GM18498 (cell line): ENCODE results near the gene LHX1.

Experiments
- ATAC-seq: cut with Tn5 transposase; IDR thresholded peaks from one replicate; pipeline ENCODE4 v1.9.1; 2021; ENCODE audit warnings: mild to moderate bottlenecking, moderate library complexity; ENCODE audit not compliant: unreplicated experiment

The LHX1 gene

DNA sequence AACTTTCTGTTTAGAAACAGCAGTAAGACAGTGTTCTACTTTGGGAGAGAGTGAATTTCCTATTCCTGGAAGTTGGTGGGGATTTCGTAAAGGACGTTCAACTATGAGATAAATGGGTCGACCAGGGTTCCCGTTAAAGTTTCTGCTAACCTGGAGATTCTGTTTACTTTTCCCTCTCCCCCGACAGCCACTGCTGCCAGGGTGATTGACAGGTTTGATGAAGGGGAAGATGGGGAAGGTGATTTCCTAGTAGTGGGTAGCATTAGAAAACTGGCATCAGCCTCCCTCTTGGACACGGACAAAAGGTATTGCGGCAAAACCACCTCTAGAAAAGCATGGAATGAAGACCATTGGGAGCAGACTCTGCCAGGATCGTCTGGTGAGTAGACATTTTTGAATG, 12.8 kb downstream of the LHX1 start:
- no peak for ATAC-seq

DNA sequence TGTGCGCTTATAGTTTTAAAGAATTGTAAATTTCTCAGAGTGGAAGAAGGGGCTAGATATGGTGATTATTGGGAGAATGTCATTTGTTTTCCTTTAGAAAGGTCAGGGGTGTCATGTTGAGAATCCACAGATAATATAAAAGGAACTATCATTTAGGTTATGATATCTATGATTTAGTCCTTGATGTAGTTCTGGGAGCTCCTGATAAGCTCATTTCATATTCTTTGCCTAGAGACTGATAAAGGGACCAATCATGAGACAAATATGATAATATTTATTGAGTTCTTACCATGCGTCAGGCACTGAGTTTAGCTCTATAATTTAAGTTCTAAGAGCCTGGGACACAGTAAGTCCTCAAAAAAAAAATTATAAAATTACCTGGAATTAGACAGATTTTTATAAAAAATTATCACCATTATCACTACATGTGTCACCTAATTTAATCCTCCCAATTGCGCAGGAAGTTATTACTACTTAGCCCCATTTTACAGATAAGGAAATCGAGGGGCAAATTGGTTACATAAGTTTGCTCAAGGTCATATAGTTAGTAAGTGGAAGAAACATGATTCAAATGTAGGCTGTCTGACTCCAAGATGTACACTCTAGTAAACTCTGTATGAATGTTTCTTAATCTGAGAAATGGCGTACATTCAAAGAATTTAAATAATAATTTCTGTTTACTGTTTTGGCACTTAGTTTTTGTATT, 14.0 kb downstream of the LHX1 start:
- no peak for ATAC-seq

GRCh38 chr17:36971508-36971907, 34.2 kb downstream of the LHX1 start:
- ATAC-seq = no peak

GRCh38 chr17:36972186-36972700, 35.0 kb downstream of the LHX1 start:
- no peak for ATAC-seq

- ATAC-seq = no peak
Observed at GRCh38 chr17:36972905-36973304, 35.6 kb downstream of the LHX1 start.

DNA sequence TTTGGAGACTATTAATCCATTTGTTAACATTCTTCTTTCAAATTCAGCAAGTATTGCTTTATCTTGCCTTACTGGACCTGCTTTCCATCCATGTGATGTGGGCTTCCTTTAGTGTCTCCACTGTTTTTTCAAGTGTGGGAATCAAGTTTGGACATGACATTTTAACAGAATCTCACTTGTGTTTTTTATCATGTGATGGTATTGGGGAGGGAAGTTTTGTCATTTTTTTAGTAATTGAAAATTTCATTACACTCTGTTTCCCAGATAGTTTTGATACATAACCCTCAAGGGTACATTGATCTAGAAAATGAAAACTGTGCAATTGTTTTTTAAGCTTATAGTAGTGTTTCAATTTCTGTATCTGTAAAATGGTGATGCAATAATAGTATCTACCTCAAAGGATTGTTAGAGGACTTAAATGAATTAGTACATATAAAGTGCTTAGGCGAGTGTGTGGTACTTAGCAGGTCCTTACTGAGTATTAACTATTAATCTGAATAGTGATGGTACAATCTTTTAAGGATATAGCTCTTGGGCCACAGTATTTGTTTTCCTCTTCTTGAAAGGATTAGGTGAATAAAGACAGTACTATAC, 38.7 kb downstream of the LHX1 start:
- ATAC-seq = no peak

DNA sequence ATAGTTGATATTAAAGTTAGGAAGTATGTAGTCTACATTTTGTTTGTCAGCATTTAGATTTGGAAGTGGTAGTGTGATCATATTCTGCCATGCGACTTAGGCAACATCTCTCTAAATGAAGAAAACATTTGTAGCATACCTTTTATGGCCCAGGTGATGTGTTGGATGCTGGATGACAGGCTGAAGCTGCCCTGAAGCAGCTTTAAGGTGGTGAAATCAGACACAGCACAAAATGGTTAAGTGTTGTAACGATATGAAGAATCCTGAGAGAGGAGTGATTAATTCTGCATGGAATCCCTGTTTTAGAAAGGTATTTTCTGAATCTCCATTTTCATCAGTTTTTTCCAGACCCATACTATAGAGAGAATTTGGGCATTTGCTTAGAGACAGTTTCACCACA, 39.8 kb downstream of the LHX1 start:
- no peak for ATAC-seq

GRCh38 chr17:36977568-36977967, 40.3 kb downstream of the LHX1 start:
- no peak for ATAC-seq

- ATAC-seq = no peak
Observed at GRCh38 chr17:36978810-36979564, 41.7 kb downstream of the LHX1 start.

- ATAC-seq = no peak
Observed at GRCh38 chr17:36979565-36979941, 42.3 kb downstream of the LHX1 start.

DNA sequence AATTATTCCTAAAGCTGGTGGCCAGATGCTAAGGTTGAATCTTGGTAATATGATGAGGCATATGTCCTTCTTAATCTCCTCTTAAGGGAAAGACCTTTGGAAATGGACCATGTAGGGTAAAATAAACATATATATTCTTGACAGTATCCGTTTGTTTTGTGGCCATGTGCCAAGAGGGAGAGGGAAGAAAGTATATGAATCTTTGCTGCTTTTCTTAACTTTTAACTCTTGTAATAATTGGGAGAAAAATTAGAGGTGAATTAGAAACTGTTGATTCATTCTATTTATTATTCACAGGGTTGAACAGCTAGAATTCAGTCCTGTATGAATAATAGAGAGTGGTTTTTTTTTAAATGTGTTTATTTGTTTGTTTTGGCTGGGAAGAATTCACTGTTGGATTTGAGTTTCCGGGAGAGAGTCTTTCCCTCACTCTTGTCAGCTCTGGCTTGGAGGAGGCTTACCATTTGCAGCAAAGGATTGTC, 43.0 kb downstream of the LHX1 start:
- ATAC-seq = no peak

- no peak for ATAC-seq
Observed at GRCh38 chr17:36983618-36984017, 46.3 kb downstream of the LHX1 start.

GRCh38 chr17:36989173-36989572, 51.9 kb downstream of the LHX1 start:
- no peak for ATAC-seq

- ATAC-seq = no peak
Observed at GRCh38 chr17:36992701-36993100, 55.4 kb downstream of the LHX1 start.

DNA sequence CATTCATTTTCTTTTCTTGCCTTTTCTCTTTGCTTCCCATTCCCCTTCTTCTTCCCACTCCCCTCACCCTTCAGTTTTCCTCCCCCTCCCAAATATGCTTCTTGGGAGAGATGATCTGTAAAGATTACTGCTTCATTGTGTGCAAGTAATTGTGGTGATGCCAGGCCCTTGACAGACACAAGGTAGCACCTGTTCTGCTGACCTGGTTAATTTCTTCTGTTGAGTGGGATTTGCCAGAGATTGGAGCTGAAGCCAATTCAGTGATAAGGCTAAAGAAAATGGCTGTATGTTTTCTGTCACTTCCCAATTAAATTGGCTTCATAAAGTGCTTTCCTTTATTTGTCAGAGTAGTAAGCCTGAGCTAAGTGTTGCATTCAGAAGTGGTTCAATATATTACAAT, 56.0 kb downstream of the LHX1 start:
- no peak for ATAC-seq
